Ramos (cell line): ENCODE data around the gene IL2.

Source experiments
- in situ Hi-C: fragments of 300-500 bp; cut with MboI; formaldehyde crosslinking; loops from one replicate; pipeline ENCODE4 v1.14.3; 2022; ENCODE audit warnings: low sequenced_read_pairs; ENCODE audit not compliant: unreplicated experiment

IL2 gene

DNA sequence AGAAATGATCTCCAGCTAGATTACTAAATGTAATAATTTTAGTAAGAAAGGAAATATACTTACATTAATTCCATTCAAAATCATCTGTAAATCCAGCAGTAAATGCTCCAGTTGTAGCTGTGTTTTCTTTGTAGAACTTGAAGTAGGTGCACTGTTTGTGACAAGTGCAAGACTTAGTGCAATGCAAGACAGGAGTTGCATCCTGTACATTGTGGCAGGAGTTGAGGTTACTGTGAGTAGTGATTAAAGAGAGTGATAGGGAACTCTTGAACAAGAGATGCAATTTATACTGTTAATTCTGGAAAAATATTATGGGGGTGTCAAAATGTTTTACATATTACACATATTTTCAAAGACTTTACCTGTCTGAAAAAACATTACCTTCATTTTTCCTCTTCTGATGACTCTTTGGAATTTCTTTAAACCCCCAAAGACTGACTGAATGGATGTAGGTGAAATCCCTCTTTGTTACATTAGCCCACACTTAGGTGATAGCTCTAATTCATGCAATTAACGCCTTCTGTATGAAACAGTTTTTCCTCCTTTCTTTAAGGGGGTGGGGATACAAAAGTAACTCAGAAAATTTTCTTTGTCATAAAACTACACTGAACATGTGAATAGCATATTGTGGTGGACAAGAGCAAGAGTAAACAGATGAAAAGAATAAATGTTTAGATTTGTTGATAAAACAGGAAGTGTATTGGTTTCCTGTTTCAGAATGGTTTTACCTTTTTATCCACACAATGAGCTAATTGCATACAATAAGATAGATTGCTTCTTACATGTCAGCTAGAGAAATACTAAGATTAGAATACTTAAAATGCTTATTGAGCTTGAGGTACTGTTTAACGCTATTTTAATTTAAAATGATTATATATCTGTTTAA, at the start of gene IL2:
IL2 (minus strand) TSS at position 495 of the 886 bp plus-strand sequence; CDS start at position 210, 285 bp downstream.
- in situ Hi-C loops, result no loop called here

DNA sequence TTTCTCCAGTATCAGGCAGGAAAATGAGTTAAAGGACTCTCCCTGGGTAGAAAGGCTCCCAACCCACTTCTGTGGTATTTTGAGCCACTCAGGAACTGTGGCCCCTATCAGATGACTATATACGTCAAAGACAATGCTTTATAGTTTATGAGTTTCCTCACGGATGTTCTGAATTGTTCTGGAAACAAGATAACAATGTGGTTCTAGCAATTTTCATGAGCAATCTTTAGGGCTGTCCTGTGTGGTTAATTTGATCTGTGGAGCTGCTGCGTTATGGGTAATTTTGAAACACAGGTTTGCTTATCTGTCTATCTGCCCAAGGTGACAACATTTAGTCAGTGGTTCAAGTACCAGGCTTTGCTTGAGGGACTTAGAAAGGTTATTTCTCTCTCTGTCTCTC, 46.7 kb upstream of the IL2 start:
- in situ Hi-C loops, result no loop called here

DNA sequence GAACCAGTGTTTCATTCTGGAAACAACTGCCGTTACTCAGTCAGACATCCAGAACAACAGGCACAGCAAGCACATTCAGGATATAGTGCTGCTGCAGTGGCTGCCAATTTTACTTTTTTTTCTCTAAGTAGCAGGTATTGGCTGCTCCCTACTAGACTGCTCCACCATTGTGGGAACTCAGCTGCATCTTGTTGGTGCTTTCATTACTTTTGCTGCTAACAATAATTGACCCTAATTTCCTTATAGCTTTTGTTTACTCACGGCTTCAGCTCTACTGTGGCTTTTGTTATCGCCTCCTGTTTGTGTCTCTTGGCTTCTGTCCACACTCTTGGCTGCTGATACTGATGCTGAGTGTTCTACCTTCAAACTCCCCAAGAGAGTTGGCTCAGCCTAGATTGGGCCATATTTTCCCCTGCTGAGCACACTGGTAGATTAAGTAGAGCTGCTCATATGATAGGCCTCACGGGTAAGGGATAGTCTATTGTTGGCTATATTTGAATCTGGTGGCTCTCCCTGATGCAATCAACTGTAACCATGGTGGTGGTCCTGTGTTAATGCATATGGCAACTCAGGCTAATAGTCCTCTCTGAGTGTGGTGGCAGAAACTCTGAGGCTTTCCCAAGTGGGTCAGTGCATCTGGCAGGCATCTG, 44.5 kb upstream of the IL2 start:
- in situ Hi-C loops, result no loop called here

DNA sequence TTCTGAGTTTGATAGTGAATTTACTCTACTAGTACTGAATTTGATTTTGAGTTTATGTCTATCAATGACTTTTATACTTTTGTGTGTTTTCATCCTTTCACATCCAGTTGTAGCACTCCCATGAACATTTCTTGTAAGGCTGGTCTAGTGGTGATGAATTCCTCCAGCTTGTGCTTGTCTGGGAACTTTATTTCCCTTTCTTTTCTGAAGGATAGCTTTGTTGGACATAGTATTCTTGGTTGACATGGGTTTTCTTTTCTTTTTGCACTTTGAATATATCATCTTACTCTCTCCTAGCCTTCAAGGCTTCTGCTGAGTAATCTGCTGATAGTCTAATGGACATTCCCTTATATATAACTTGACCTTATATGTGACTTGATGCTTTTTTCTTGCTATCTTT, 32.5 kb upstream of the IL2 start:
- in situ Hi-C loops, result no loop called here

DNA sequence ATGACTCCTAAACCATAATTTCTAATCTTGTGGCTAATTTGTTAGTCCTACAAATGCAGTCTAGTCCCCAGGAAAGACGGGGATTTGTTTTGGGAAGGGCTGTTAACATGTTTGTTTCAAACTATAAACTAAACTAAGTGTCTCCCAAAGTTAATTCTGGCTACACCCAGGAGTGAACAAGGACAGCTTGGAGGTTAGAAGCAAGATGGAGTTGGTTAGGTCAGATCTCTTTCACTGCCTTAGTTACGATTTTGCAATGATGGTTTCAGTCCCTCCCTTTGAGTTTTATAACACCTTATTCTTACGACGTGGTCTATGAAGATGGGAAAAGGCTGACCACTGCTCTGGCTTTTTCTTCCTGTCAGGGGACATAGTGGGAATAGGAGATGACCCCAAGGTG, 27.0 kb upstream of the IL2 start:
- in situ Hi-C loops, result no loop called here

DNA sequence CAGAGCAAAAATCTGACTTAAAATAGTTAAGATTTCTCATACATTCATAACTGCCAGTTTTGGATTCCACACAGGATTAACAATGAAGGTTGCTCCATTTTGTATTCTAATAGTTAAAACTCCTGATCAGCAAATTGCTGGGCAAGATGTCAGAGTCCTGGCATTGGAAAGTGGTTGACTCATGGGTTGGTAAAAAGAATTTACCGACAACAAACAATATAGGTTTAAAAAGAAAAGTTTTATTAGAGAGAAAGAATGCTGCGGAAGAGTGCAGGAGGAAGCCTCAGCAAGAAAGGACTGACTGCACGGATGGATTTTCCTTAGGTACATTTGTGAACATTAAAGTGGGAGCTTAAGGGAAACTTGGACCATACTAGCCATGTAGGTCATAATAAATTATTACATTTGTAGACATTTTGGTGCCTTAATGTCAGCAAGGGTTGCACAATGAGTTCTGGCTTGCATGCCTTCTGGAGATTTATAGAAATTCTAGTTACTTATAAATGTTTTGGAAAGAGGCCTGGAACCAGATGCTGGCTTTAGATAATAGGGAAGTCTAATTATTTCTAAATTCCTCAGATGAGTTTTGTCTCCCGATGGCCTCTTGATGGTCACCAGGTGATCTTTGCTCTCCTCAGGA, 25.4 kb upstream of the IL2 start:
- in situ Hi-C loops, result no loop called here

DNA sequence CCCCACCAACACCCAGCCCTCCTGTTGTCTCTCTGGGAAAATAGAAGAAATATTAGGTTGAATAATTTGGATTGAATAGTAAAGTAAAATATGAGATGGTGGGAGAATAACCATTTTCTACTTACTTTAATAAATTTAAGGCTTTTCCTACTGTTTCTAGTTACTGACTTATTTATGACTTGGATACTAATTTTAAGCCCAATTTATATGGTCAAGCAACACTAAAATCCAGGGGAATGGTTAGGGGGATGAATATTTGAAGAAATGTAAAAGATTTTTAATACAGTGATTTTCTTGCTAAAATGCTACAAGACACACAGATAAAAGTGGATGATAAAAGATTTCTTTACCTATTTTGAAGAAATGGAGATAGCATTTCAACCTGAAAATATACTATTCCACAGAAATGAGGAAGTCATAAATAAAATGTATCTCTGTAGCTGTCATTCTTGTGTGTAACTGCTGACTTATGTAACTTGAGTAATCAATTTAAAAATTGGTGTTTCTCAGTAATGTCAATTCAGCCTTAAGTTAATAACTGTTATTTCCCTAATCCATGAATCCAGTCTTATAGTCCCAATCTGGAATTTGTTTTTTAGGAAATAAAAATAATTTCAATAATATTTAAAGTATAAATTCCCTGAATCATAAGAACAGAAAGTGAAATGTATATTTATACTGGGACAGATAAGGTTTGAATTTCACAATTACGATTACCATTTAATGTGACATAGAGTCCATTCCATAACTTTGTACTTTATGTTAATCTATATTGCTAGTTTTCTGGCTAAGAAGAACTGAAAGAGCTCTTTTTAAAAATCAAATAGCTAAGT, 24.3 kb upstream of the IL2 start:
- in situ Hi-C loops, result no loop called here

DNA sequence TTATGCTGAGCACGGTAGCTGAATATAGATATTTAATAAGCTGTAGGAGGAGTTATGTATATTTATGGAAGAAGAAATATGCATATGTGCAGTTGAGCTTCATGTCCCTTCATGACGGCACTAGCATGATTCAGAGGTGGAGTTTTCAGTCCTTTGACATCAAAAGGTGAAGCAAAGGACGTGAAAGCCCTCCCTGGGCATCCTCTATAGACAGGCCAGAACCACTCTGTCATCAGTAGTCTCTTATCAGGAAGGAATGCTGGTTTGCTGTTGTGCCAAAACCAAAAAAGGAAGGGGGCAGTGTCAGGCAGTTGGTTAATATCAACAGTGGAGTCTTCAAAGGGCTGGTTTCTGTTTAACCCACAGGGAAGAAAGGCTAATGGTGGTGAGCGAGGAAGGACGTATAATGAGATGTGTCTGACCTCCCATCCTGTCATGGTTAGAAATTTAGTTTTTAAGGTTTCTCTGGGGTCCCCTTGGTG, 23.5 kb upstream of the IL2 start:
- in situ Hi-C loops, result no loop called here

DNA sequence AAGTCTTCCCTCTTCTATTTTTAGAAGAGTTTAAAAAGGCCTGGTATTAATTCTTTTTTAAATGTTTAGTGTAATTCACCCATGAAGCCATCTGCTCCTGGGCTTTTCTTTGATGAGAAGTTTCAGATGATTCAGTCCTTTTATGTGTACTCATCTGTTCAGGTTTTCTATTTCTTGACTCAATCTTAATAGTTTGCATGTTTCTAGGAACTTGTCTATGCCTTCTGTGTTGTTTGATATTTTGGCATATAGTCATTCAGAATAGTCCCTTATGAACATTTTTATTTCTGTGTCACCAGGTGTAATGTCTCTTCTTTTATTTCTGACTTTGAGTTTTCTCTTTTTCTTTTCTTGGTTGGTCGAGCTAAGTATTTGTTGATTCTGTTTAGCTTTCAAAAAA, 20.2 kb upstream of the IL2 start:
- in situ Hi-C loops, result no loop called here

DNA sequence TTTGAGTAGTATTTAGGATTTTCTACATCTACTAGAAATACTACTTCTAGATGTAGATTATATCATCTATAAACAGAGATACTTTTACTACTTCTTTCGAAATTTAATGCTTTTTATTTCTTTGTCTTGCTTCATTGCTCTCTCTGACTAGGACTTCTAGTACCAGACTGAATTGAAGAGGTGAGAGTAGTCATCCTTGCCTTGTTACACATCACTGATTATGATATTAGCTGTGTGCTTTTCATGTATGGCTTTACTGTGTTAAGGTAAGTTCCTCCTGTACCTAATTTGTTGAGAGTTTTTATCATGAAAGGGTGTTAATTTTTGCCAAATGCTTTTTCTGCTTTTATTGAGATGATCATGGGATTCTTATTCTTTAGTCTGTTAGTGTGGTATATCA, 19.6 kb upstream of the IL2 start:
- in situ Hi-C loops, result no loop called here

DNA sequence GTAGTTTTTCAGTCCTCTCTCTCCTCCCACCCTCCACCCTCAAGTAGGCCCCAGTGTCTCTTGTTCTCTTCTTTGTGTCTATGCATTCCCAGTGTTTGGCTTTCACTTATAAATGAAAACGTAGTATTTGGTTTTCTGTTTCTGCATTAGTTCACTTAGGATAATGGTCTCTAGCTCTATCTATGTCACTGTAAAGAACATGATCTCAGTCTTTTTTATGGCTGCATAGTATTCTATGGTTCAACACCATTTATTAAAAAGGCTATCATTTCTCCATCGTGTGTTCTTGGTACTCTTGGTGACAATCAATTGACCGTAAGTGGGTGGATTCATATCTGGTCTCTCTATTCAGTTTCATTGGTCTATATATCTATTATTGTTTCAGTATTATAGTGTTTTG, 18.7 kb upstream of the IL2 start:
- in situ Hi-C loops, result no loop called here

DNA sequence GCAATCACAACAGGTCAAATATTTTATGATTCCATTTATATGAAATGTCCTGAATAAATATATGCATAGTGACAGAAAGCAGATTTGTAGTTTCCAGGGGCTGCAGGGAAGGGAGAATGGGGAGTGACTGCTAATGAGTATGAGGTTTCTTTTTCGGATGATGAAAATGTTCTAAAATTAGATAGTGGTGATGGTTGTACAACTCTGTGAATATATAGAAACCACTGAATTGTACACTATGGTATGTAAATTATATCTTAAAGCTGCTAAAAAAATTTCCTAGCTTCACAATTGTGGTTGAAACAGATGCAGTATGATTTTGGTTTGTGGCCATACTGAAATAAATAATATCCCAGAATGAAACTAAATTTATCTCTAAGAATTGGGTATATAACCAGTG, 12.9 kb upstream of the IL2 start:
- in situ Hi-C loops, result no loop called here

DNA sequence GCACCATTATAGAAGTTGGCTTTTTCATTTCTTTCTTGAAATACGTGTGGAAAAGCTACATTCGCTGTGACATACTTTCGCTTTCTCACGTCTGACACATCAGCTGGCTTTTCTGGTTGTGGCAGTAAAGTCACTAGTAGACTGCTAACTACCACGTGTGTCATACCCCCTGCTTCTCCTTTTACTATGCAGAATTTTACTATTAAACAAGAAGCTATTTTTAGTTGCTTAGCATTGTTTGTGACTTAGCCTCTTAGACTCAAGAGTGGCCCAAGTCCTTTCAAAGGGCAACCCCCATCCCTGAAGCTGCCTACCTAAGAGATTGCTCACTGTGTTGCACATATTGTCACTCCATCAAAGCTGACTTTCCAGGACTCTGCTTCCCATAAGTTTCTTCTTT, 2.1 kb upstream of the IL2 start:
- in situ Hi-C loops, result no loop called here

DNA sequence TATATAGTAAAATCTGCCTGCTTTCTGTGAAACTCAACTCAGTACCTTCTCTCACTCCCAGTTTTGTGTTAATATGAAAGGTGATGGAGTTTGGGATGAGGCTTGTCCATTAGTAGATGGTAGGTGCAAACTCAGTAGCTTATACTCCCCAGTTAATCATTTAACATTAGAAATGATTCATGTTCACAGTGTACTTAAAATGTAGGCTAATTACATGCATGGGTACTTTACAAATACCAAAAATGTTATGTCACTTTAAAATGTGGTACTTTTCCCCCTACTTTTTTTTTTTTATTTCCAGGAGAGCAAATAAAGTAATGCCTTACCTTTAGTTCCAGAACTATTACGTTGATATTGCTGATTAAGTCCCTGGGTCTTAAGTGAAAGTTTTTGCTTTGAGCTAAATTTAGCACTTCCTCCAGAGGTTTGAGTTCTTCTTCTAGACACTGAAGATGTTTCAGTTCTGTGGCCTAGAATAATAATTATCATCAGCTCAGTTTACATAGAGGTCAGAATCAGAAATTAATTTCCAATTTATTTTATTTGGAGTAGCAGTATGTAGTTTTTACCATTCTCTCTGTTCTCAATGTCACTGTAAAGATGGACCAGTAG, 3.0 kb downstream of the IL2 start:
- in situ Hi-C loops, result no loop called here

DNA sequence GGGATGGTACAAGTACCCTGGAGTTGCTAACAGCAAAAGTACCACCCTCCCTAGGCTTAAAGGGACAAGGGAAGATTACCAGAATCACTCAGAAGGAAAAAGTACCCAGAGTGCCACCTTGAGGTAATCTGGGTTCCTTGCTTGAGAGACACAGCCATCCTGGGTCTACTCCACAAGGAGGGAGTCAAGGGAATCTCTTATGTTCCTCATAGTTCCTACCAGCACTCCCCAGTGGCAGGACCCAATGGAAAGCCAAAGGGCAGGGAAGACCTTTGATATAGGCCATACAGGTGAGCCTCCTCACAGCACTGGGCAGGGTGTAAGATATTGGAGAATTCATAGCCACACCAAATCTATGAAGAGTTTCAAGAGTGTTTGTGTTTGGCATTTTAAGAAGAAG, 5.7 kb downstream of the IL2 start:
- in situ Hi-C loops, result no loop called here

DNA sequence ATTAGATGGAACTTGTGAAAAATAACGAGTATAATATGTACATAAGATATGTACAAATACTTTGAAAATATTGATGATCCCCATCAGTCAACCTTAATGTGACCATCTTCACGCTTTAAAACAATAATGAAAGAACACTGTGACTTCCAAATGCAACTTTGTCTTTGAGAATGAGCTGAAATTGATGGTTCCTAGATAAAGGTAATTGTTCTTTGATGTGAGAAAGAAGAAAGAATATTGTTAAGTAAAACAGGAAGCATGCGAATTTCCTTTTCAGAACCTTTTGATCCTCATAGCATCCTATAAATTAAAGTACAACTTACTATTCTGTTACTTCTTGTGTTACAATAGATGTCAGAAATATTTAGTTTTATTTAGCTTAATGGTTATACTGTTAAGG, 22.2 kb downstream of the IL2 start:
- in situ Hi-C loops, result no loop called here

DNA sequence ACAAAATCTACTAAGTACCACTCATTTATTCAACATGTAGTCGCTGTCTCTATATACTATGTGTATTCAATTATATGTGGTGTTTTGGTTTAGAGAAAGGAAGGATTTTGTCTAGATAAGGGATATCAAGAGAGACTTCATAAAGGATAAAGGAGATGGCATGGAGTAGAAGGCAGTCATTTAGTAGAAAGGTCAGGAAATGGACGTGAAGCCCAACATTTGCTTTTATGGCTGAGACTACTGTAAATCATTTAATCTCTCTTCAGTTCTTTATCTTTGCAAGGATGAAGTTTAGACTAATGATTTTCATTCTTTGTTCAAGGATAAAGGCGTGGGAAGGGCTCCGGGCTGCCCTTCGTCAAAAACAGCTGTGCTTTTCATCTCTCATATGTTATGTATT, 25.2 kb downstream of the IL2 start:
- in situ Hi-C loops, result no loop called here

DNA sequence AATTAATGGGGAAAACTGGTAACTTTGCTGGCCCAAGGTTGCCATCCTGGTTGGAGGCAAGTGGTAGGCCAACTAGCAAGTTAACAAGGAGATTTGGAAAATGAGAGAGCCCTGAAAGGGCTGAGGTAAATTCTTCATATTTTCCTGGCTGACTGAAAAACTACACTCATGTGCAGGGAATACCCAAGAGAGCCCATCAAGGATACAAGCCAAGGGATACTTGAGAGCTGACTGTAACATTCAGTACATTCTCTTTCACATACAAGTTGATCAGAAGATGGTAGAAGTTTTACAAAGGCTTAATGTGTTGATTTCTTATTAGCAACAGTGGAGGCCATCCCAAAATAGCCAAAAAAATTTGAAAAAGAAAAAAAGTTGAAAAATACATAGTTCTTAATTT, 33.3 kb downstream of the IL2 start:
- in situ Hi-C loops, result no loop called here

DNA sequence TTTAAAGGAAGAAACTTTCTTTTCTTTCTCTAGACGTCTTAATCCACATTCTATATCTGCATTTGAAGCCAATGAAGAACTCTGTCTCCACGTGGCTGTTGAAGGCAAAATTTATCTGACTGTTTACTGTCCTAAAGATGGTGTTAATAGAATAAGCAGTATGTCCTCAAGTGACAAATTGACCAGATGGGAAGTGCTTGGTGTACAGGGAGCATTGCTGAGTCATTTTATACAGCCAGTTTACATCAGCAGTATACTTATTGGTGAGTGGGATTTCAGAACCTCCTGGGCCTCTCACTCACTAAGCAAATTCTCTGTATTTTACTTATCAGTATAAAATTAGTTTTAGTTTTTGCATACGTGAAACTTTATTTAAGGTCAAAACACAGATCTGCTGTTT, 44.0 kb downstream of the IL2 start:
- in situ Hi-C loops, result no loop called here

DNA sequence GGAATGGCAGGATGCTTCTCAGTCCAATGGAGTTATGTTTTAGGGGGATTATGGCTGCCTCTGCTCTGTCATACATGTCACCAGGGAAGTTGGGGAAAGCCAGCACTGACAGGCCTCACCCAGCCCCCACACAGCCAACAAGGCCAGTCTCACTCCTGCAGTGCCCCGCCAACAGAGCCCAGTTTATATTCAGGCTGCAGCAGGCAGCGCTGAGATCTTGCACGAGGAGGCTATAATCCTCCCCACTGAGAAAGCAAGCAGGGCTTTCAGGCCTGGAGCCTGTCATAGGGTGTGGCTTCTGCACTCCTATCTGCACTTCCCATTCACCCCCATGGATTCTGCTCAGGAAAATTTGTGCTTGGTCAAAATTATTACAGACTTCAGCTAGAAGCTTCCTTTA, 52.7 kb downstream of the IL2 start:
- in situ Hi-C loops, result no loop called here
